Globus pallidus (tissue), 1 donor: ENCODE results near the gene CTXND1.
"Not testable (repeated sequence)": the region's sequence is repeated elsewhere in the genome, so short reads cannot be mapped to it uniquely, and the experiment has no call there.

Experiments
- DNase-seq: peaks from one replicate; pipeline ENCODE4 v3.0.0-alpha.2; 2015; ENCODE audit warnings: low spot score

Gene CTXND1

GRCh38 chr15:80159811-80160569 is 92.0 kb downstream of the CTXND1 start:
- DNase-seq, result no peak

- no peak for DNase-seq
Observed at GRCh38 chr15:80159301-80159700, 92.7 kb downstream of the CTXND1 start.

GRCh38 chr15:80157215-80157614 is 94.8 kb downstream of the CTXND1 start:
- DNase-seq, result no peak

GRCh38 chr15:80156176-80156720 is 95.8 kb downstream of the CTXND1 start:
- no peak for DNase-seq

- DNase-seq, result not testable (repeated sequence)
Observed at GRCh38 chr15:80155378-80156175, 96.4 kb downstream of the CTXND1 start.

GRCh38 chr15:80155001-80155377 is 97.0 kb downstream of the CTXND1 start:
- no peak for DNase-seq

GRCh38 chr15:80154336-80154735 is 97.7 kb downstream of the CTXND1 start:
- no peak for DNase-seq

- DNase-seq, result no peak
Observed at GRCh38 chr15:80153900-80154299, 98.1 kb downstream of the CTXND1 start.

GRCh38 chr15:80152896-80153876 is 98.8 kb downstream of the CTXND1 start, which contains the start of gene FAH:
Gene FAH (plus strand): TSS chr15:80152999. CDS start chr15:80153055, 56 bp downstream.
- DNase-seq, result no peak

GRCh38 chr15:80152180-80152895 is 99.7 kb downstream of the CTXND1 start:
- DNase-seq, result peak; percentile 82

GRCh38 chr15:80151576-80151975 is 100.4 kb downstream of the CTXND1 start:
- DNase-seq, result no peak

- DNase-seq, result no peak
Observed at GRCh38 chr15:80151148-80151547, 100.9 kb downstream of the CTXND1 start.
